AG04450 (cell line): ENCODE measurements around the gene FCRL6. TPM values are rescaled to one million over a fixed set of nuclear protein-coding genes. Genes with fewer than 3 reads are reported as not detected.

Source experiments
- CTCF ChIA-PET: fragments of 300-600, 350-600 bp; formaldehyde crosslinking; extraction: SDS; loops from one replicate; lab custom pipeline; 2022; ENCODE audit warnings: antibody characterized with exemption, inconsistent platforms; lab: Charles Lee
- POLR2A ChIA-PET: fragments of 350-600 bp; formaldehyde crosslinking; extraction: SDS; loops from one replicate; lab custom pipeline; 2021; ENCODE audit warnings: antibody characterized with exemption, inconsistent platforms; lab: Yijun Ruan, JAX
- DNase-seq: peaks from one replicate; pipeline ENCODE4 v3.0.0-alpha.2; 2011; ENCODE audit warnings: low read depth, low spot score
- H3K27ac ChIP-seq: one replicate; pipeline ENCODE4 v1.5.1; 2012; ENCODE audit warnings: low read depth, low read length, control low read depth
- H3K27me3 ChIP-seq: one replicate; pipeline ENCODE4 v1.6.0; 2012; ENCODE audit warnings: low read length; ENCODE audit not compliant: control insufficient read depth, insufficient read depth
- H3K4me3 ChIP-seq: 2 replicates; pipeline ENCODE4 v1.5.1; 2011; ENCODE audit warnings: mild to moderate bottlenecking, low read depth, low read length, control low read depth
- H3K9me3 ChIP-seq: 2 replicates; pipeline ENCODE4 v1.5.1; 2012; ENCODE audit warnings: low read length; ENCODE audit not compliant: control insufficient read depth, insufficient read depth
- CTCF ChIP-seq: IDR thresholded peaks from 2 replicates; pipeline ENCODE4 v1.5.1; 2011; ENCODE audit warnings: low read depth, low read length, control low read depth, inconsistent platforms
- polyA plus RNA-seq: library from polyadenylated mRNA; depleted of rRNA; stranded (reverse); fragments of >200 nt; gene quantifications from 2 replicates; pipeline ENCODE4 v1.2.3, GENCODE V29; 2011

The FCRL6 gene
- polyA plus RNA-seq, 1 experiment: not detected

DNA sequence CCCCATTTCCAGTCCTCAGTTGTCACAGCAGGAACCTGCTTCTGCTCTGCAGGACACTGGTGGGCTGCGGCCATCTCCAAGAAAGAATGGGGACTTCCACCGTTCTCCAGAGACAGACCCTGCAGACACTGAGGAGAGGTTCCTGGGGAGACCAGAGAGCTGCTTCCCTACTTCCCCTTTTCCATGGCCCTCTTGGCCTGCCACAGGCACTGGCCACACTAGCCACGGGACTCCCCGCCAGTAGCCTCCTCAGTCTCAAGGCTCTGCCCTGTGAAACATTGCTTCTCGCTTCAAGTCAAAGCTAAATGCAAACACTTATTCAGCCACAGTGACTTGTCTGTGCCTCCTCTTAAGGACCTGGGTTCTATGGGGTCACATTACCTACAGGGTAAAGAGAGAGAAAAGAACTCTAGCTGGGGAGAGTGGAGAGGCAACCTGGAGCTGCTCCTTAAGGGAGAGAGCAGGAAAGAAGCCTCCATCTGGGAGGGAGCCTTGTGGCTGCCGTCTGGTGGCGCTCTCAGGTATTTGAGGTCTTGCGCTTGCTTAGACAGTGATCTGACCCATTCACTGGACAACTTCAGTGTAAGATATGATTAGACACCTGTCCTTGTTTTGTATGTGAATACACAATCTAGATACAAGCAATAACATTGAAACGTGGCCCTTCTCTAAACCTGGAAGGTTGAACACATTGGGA is 19.2 kb downstream of the FCRL6 start:
- peak; percentile 71 for TF ChIP-seq CTCF
- DNase-seq: peak; percentile 7

DNA sequence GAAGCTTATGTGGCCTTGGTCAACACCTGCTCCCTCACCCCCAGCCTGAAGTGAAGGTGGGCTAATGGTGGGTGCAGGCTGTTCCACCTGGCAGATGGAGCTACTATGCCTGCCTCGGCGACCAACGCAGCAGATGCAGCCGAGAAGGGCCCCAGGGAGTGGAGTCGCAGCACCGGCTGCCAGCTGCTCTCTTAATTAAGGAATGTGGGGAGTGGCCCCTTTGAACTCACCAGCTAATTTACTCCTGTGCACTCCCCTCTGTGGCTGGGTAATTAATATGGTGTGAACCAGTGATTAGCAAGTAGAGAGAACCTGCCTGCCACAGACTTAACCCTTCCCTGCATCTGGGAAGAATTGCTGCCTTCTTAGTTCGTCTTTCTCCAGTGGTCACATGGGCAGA is 21.2 kb downstream of the FCRL6 start:
- CTCF ChIA-PET: interaction anchor here (1.0 to 8.4 kb wide), 4 partner anchors 18 to 183 kb away, joined by 4 to 63 read pairs (median 14); no protein-coding TSS in a partner anchor
- POLR2A ChIA-PET: no interaction called here
- Histone ChIP-seq H3K4me3 (no peak overlapping the region), H3K27ac (no peak overlapping the region), H3K9me3 (no peaks in the 10 kb centered on the region), H3K27me3 (peaks cover 11% of the 10 kb centered on the region)
- no peak for DNase-seq
- TF ChIP-seq CTCF: no peak

More for the DNA sequence above, 19.2 kb downstream of the FCRL6 start:
- Histone ChIP-seq H3K9me3 (no peaks in the 10 kb centered on the region), H3K27me3 (peaks cover 11% of the 10 kb centered on the region), H3K27ac (no peak overlapping the region), H3K4me3 (no peak overlapping the region)
- CTCF ChIA-PET: interaction anchor here (0.6 to 8.4 kb wide), 18 partner anchors 9 to 245 kb away, joined by 3 to 63 read pairs (median 6); partner anchors contain the start of gene DUSP23
- POLR2A ChIA-PET: no interaction called here

GRCh38 chr1:159825564-159825963 is 23.4 kb downstream of the FCRL6 start:
- Histone ChIP-seq H3K27ac (no peak overlapping the region), H3K9me3 (no peaks in the 10 kb centered on the region), H3K4me3 (no peak overlapping the region), H3K27me3 (peaks cover 9% of the 10 kb centered on the region)
- ChIA-PET POLR2A (no interaction called here), CTCF (interaction anchor here (0.9 to 8.4 kb wide), 2 partner anchors 27 to 182 kb away, joined by 3 to 63 read pairs; no protein-coding TSS in a partner anchor)
- TF ChIP-seq CTCF: no peak
- DNase-seq: no peak

- ChIA-PET POLR2A (no interaction called here), CTCF (interaction anchor here (0.8 to 8.4 kb wide), 3 partner anchors 28 to 181 kb away, joined by 4 to 63 read pairs (median 7); no protein-coding TSS in a partner anchor)
- peaks cover 8% of the 10 kb centered on the region for H3K27me3 ChIP-seq
- no peak for DNase-seq
- H3K4me3 ChIP-seq: no peak within 1 kb of the TSS
- no peak for TF ChIP-seq CTCF
- no peaks in the 10 kb centered on the region for H3K9me3 ChIP-seq
- H3K27ac ChIP-seq: no peak within 1 kb of the TSS
Measured at GRCh38 chr1:159826441-159827101, 24.4 kb downstream of the FCRL6 start, which contains the start of gene SLAMF8. Gene SLAMF8, plus strand, starts transcription at chr1:159826873. Its CDS starts 26 bp downstream, at chr1:159826899.

GRCh38 chr1:159827102-159827490 is 24.9 kb downstream of the FCRL6 start:
- no peak overlapping the region for H3K4me3 ChIP-seq
- no peak overlapping the region for H3K27ac ChIP-seq
- H3K9me3 ChIP-seq: no peaks in the 10 kb centered on the region
- TF ChIP-seq CTCF: no peak
- ChIA-PET CTCF (interaction anchor here (0.8 to 1.6 kb wide), 2 partner anchors 64 to 180 kb away, joined by 4 to 7 read pairs; no protein-coding TSS in a partner anchor), POLR2A (no interaction called here)
- DNase-seq: no peak
- peaks cover 4% of the 10 kb centered on the region for H3K27me3 ChIP-seq
